Thyroid gland (tissue), 4 donors: ENCODE results near the gene CLIP1.

Source experiments
- CTCF ChIP-seq, 6 experiments: fragments of 200-600 bp in 3 of 6; fragments of 450-650 bp in 3 of 6; sonication (generic) in 3 of 6; IDR thresholded peaks; one replicate each; pipeline ENCODE4 v1.5.1; 2016 to 2019; ENCODE audit warnings: antibody characterized with exemption in 6 of 6, mild to moderate bottlenecking in 2 of 6, inconsistent platforms in 1 of 6, moderate library complexity in 1 of 6
- POLR2A ChIP-seq, 2 donors: fragments of 450-650 bp; IDR thresholded peaks; one replicate each; pipeline ENCODE4 v1.6.1; 2017; ENCODE audit warnings: antibody characterized with exemption in 2 of 2, mild to moderate bottlenecking in 2 of 2, moderate library complexity in 1 of 2

GRCh38 chr12:122385171-122386016 is 37.1 kb downstream of the CLIP1 start:
- TF ChIP-seq CTCF (IDR thresholded peaks at IDR 0.05) (no peak), POLR2A (IDR thresholded peaks at IDR 0.05) (no peak)
